ENCODE measurements around the gene PRSS23.

Gene PRSS23

GRCh38 chr11:86802146-86802545 is 1.8 kb downstream of the PRSS23 start:
- no peaks in the 10 kb centered on the region for H3K79me1 ChIP-seq (ENCODE audit: low read depth, low read length)
- no peak overlapping the region for H2BK15ac ChIP-seq (ENCODE audit: low read length)
- no peak overlapping the region for H3K9ac ChIP-seq (ENCODE audit: low read depth, low read length, poor library complexity)
- peak overlapping the region; percentile 87 for H3K4me3 ChIP-seq (ENCODE audit: low read length in 2 of 2)
- H3K4ac ChIP-seq (ENCODE audit: low read length): no peak overlapping the region
- no CpG with 5 or more reads among the region's 5 CpGs for WGBS, 2 donors (ENCODE audit: extremely low coverage in 2 of 2, insufficient read length in 2 of 2, insufficient replicate concordance in 1 of 2)
- DNase-seq (ENCODE audit: low spot score): no peak
- no peaks in the 10 kb centered on the region for H3K27me3 ChIP-seq (ENCODE audit: control insufficient read depth in 3 of 3, insufficient read depth in 3 of 3, low read depth in 1 of 3, low read length in 3 of 3)
- H2AK5ac ChIP-seq (ENCODE audit: low read depth, low read length): no peak overlapping the region
- peak overlapping the region; percentile 50 for H3K27ac ChIP-seq (replicated peaks; ENCODE audit: low read length)
- H3K14ac ChIP-seq (ENCODE audit: low read length): no peak overlapping the region
- no peak overlapping the region for H2AFZ ChIP-seq (ENCODE audit: low read length)
- H3K9me3 ChIP-seq (replicated peaks in 1 of 2; ENCODE audit: control insufficient read depth in 2 of 2, insufficient read depth in 1 of 2, low read depth in 1 of 2, low read length in 2 of 2): peaks cover 0 to 9% of the 10 kb centered on the region in 2 donors
- no peak overlapping the region for H3K23ac ChIP-seq (ENCODE audit: low read depth, low read length, poor library complexity)
- no peak overlapping the region for H2BK5ac ChIP-seq (ENCODE audit: low read length)
- peaks cover 5 to 59% of the 10 kb centered on the region in 2 donors for H3K36me3 ChIP-seq (replicated peaks in 1 of 2; ENCODE audit: control insufficient read depth in 2 of 2, insufficient read depth in 2 of 2, low read length in 2 of 2)
- H3K18ac ChIP-seq (ENCODE audit: low read length): no peak overlapping the region
- H3K4me2 ChIP-seq (ENCODE audit: insufficient read depth, low read length, poor library complexity, severe bottlenecking): peak overlapping the region; percentile 72
- H3K4me1 ChIP-seq (ENCODE audit: control insufficient read depth in 2 of 2, insufficient read depth in 1 of 2, low read depth in 1 of 2, low read length in 2 of 2): peaks cover 28 to 44% of the 10 kb centered on the region in 2 donors
- H2BK120ac ChIP-seq (ENCODE audit: low read depth, low read length): no peak overlapping the region
- H4K91ac ChIP-seq (ENCODE audit: low read depth, low read length, poor library complexity): no peak overlapping the region
- no peak overlapping the region for H4K8ac ChIP-seq (ENCODE audit: low read depth, low read length)
- H2BK12ac ChIP-seq (ENCODE audit: low read length): no peak overlapping the region

GRCh38 chr11:86802601-86803051 is 2.3 kb downstream of the PRSS23 start:
- Histone ChIP-seq H3K4me3 (ENCODE audit: low read length in 2 of 2) (peak overlapping the region; percentile 87), H3K36me3 (replicated peaks in 1 of 2; ENCODE audit: control insufficient read depth in 2 of 2, insufficient read depth in 2 of 2, low read length in 2 of 2) (peaks cover 6 to 64% of the 10 kb centered on the region in 2 donors), H3K4me1 (ENCODE audit: control insufficient read depth in 2 of 2, insufficient read depth in 1 of 2, low read depth in 1 of 2, low read length in 2 of 2) (peaks cover 29 to 49% of the 10 kb centered on the region in 2 donors), H2BK120ac (ENCODE audit: low read depth, low read length) (no peak overlapping the region), H4K8ac (ENCODE audit: low read depth, low read length) (no peak overlapping the region), H3K18ac (ENCODE audit: low read length) (no peak overlapping the region), H3K9me3 (replicated peaks in 1 of 2; ENCODE audit: control insufficient read depth in 2 of 2, insufficient read depth in 1 of 2, low read depth in 1 of 2, low read length in 2 of 2) (peaks cover 0 to 9% of the 10 kb centered on the region in 2 donors), H2BK12ac (ENCODE audit: low read length) (no peak overlapping the region), H2AK5ac (ENCODE audit: low read depth, low read length) (no peak overlapping the region), H3K4ac (ENCODE audit: low read length) (no peak overlapping the region), H2BK5ac (ENCODE audit: low read length) (no peak overlapping the region), H3K14ac (ENCODE audit: low read length) (no peak overlapping the region), H3K23ac (ENCODE audit: low read depth, low read length, poor library complexity) (no peak overlapping the region), H3K79me1 (ENCODE audit: low read depth, low read length) (no peaks in the 10 kb centered on the region), H3K27ac (replicated peaks; ENCODE audit: low read length) (peak overlapping the region; percentile 50), H4K91ac (ENCODE audit: low read depth, low read length, poor library complexity) (no peak overlapping the region), H3K27me3 (ENCODE audit: control insufficient read depth in 3 of 3, insufficient read depth in 3 of 3, low read depth in 1 of 3, low read length in 3 of 3) (no peaks in the 10 kb centered on the region), H2AFZ (ENCODE audit: low read length) (no peak overlapping the region), H3K9ac (ENCODE audit: low read depth, low read length, poor library complexity) (no peak overlapping the region), H3K4me2 (ENCODE audit: insufficient read depth, low read length, poor library complexity, severe bottlenecking) (peak overlapping the region; percentile 72), H2BK15ac (ENCODE audit: low read length) (no peak overlapping the region)
- no CpG with 5 or more reads among the region's 3 CpGs for WGBS, 2 donors (ENCODE audit: extremely low coverage in 2 of 2, insufficient read length in 2 of 2, insufficient replicate concordance in 1 of 2)
- no peak for DNase-seq (ENCODE audit: low spot score)

- peak overlapping the region; percentile 66 to 87 for H3K4me3 ChIP-seq (ENCODE audit: low read length in 2 of 2)
- no CpG with 5 or more reads among the region's 5 CpGs for WGBS, 2 donors (ENCODE audit: extremely low coverage in 2 of 2, insufficient read length in 2 of 2, insufficient replicate concordance in 1 of 2)
Measured at GRCh38 chr11:86803136-86804045, 3.0 kb downstream of the PRSS23 start.

GRCh38 chr11:86804951-86805350 is 4.6 kb downstream of the PRSS23 start:
- H2BK15ac ChIP-seq (ENCODE audit: low read length): no peak overlapping the region
- peaks cover 31 to 47% of the 10 kb centered on the region in 2 donors for H3K4me1 ChIP-seq (ENCODE audit: control insufficient read depth in 2 of 2, insufficient read depth in 1 of 2, low read depth in 1 of 2, low read length in 2 of 2)
- H3K27ac ChIP-seq (replicated peaks; ENCODE audit: low read length): peak overlapping the region; percentile 29
- no peak overlapping the region for H3K4me3 ChIP-seq (ENCODE audit: low read length in 2 of 2)
- no peaks in the 10 kb centered on the region for H3K79me1 ChIP-seq (ENCODE audit: low read depth, low read length)
- no peak overlapping the region for H3K9ac ChIP-seq (ENCODE audit: low read depth, low read length, poor library complexity)
- no peak overlapping the region for H2BK5ac ChIP-seq (ENCODE audit: low read length)
- H4K91ac ChIP-seq (ENCODE audit: low read depth, low read length, poor library complexity): no peak overlapping the region
- no peak for DNase-seq (ENCODE audit: low spot score)
- no CpG with 5 or more reads among the region's 4 CpGs for WGBS, 2 donors (ENCODE audit: extremely low coverage in 2 of 2, insufficient read length in 2 of 2, insufficient replicate concordance in 1 of 2)
- H3K27me3 ChIP-seq (ENCODE audit: control insufficient read depth in 3 of 3, insufficient read depth in 3 of 3, low read depth in 1 of 3, low read length in 3 of 3): no peaks in the 10 kb centered on the region
- no peak overlapping the region for H4K8ac ChIP-seq (ENCODE audit: low read depth, low read length)
- H2BK12ac ChIP-seq (ENCODE audit: low read length): no peak overlapping the region
- H3K23ac ChIP-seq (ENCODE audit: low read depth, low read length, poor library complexity): no peak overlapping the region
- H3K4me2 ChIP-seq (ENCODE audit: insufficient read depth, low read length, poor library complexity, severe bottlenecking): peak overlapping the region; percentile 15
- no peak overlapping the region for H2BK120ac ChIP-seq (ENCODE audit: low read depth, low read length)
- no peak overlapping the region for H2AK5ac ChIP-seq (ENCODE audit: low read depth, low read length)
- no peak overlapping the region for H3K18ac ChIP-seq (ENCODE audit: low read length)
- peaks cover 0 to 12% of the 10 kb centered on the region in 2 donors for H3K9me3 ChIP-seq (replicated peaks in 1 of 2; ENCODE audit: control insufficient read depth in 2 of 2, insufficient read depth in 1 of 2, low read depth in 1 of 2, low read length in 2 of 2)
- H3K14ac ChIP-seq (ENCODE audit: low read length): no peak overlapping the region
- H2AFZ ChIP-seq (ENCODE audit: low read length): no peak overlapping the region
- H3K36me3 ChIP-seq (replicated peaks in 1 of 2; ENCODE audit: control insufficient read depth in 2 of 2, insufficient read depth in 2 of 2, low read length in 2 of 2): peaks cover 17 to 87% of the 10 kb centered on the region in 2 donors
- no peak overlapping the region for H3K4ac ChIP-seq (ENCODE audit: low read length)

More at GRCh38 chr11:86803136-86804045, 3.0 kb downstream of the PRSS23 start:
- Histone ChIP-seq H3K4me1 (ENCODE audit: control insufficient read depth in 2 of 2, insufficient read depth in 1 of 2, low read depth in 1 of 2, low read length in 2 of 2) (peaks cover 36 to 54% of the 10 kb centered on the region in 2 donors), H2BK15ac (ENCODE audit: low read length) (no peak overlapping the region), H2BK12ac (ENCODE audit: low read length) (no peak overlapping the region), H3K23ac (ENCODE audit: low read depth, low read length, poor library complexity) (no peak overlapping the region), H2BK120ac (ENCODE audit: low read depth, low read length) (no peak overlapping the region), H2AFZ (ENCODE audit: low read length) (no peak overlapping the region), H2BK5ac (ENCODE audit: low read length) (no peak overlapping the region), H3K27me3 (ENCODE audit: control insufficient read depth in 3 of 3, insufficient read depth in 3 of 3, low read depth in 1 of 3, low read length in 3 of 3) (no peaks in the 10 kb centered on the region), H3K18ac (ENCODE audit: low read length) (no peak overlapping the region), H3K79me1 (ENCODE audit: low read depth, low read length) (no peaks in the 10 kb centered on the region), H3K27ac (replicated peaks; ENCODE audit: low read length) (no peak overlapping the region), H4K91ac (ENCODE audit: low read depth, low read length, poor library complexity) (no peak overlapping the region), H3K4ac (ENCODE audit: low read length) (no peak overlapping the region), H3K36me3 (replicated peaks in 1 of 2; ENCODE audit: control insufficient read depth in 2 of 2, insufficient read depth in 2 of 2, low read length in 2 of 2) (peaks cover 13 to 71% of the 10 kb centered on the region in 2 donors), H3K9ac (ENCODE audit: low read depth, low read length, poor library complexity) (no peak overlapping the region), H3K14ac (ENCODE audit: low read length) (no peak overlapping the region), H3K4me2 (ENCODE audit: insufficient read depth, low read length, poor library complexity, severe bottlenecking) (peak overlapping the region; percentile 40), H2AK5ac (ENCODE audit: low read depth, low read length) (no peak overlapping the region), H4K8ac (ENCODE audit: low read depth, low read length) (no peak overlapping the region), H3K9me3 (replicated peaks in 1 of 2; ENCODE audit: control insufficient read depth in 2 of 2, insufficient read depth in 1 of 2, low read depth in 1 of 2, low read length in 2 of 2) (peaks cover 0 to 12% of the 10 kb centered on the region in 2 donors)
- DNase-seq (ENCODE audit: low spot score): no peak
